Measurements from ENCODE around the gene AGA.

AGA gene

GRCh38 chr4:177386278-177386815 lies 55.9 kb downstream of the AGA start:
- no peak for DNase-seq (ENCODE audit: low read depth, low spot score)

- DNase-seq (ENCODE audit: low read depth, low spot score): no peak
Observed at GRCh38 chr4:177385576-177386277, 56.5 kb downstream of the AGA start.

GRCh38 chr4:177384856-177385397 lies 57.3 kb downstream of the AGA start:
- DNase-seq (ENCODE audit: low read depth, low spot score): no peak

- DNase-seq (ENCODE audit: low read depth, low spot score): no peak
Observed at GRCh38 chr4:177381762-177382310, 60.4 kb downstream of the AGA start.

Data from ELF-1 (cell line).